Gastrocnemius medialis (tissue), 4 donors: ENCODE results near the gene ALDOA.

Experiments used
- POLR2A ChIP-seq, 2 donors: fragments of 450-650 bp; IDR thresholded peaks; one replicate each; pipeline ENCODE4 v1.6.1; 2017; ENCODE audit warnings: antibody characterized with exemption in 2 of 2, mild to moderate bottlenecking in 2 of 2, moderate library complexity in 2 of 2
- TF ChIP-seq, protein P1 (sequence below), 5 experiments: fragments of 450-650 bp in 3 of 5; fragments of 200-600 bp in 2 of 5; sonication (generic) in 2 of 5; IDR thresholded peaks in 4 of 5; conservative IDR thresholded peaks in 1 of 5; 1 replicate in 4 of 5; 2 replicates in 1 of 5; pipeline ENCODE4 v1.5.1; 2016 to 2019; ENCODE audit warnings: antibody characterized with exemption in 5 of 5, mild to moderate bottlenecking in 3 of 5, moderate library complexity in 3 of 5

DNA sequence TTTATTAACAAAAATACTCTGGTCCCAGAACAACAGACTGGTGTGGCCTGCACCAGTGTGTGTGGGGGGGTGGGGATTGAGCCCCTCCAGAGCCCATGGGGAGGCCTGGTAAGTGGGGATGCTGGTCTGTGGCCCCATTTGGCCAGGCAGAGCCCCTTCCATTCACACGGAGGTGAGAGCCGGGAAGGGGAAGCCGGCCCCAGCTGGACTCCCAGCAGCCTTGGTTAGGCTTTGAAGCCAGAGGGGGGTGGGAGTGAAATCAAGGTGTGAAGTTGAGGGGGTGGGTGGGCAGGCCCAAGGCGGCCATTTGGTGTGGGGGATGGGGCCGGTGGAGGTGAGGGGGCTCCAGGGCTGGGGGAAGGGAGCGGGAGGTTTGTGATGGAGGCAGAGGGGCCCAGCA, 20.3 kb downstream of the ALDOA start:
- TF ChIP-seq, protein P1, sequence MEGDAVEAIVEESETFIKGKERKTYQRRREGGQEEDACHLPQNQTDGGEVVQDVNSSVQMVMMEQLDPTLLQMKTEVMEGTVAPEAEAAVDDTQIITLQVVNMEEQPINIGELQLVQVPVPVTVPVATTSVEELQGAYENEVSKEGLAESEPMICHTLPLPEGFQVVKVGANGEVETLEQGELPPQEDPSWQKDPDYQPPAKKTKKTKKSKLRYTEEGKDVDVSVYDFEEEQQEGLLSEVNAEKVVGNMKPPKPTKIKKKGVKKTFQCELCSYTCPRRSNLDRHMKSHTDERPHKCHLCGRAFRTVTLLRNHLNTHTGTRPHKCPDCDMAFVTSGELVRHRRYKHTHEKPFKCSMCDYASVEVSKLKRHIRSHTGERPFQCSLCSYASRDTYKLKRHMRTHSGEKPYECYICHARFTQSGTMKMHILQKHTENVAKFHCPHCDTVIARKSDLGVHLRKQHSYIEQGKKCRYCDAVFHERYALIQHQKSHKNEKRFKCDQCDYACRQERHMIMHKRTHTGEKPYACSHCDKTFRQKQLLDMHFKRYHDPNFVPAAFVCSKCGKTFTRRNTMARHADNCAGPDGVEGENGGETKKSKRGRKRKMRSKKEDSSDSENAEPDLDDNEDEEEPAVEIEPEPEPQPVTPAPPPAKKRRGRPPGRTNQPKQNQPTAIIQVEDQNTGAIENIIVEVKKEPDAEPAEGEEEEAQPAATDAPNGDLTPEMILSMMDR (IDR thresholded peaks at IDR 0.05 in 4 of 5, conservative IDR thresholded peaks at IDR 0.05 in 1 of 5): no peak
- no peak for TF ChIP-seq POLR2A (IDR thresholded peaks at IDR 0.05)
